Kidney glomerular epithelial cell (primary cell): ENCODE measurements around the gene AFF1.

ENCODE experiments used
- DNase-seq: peaks from one replicate; lab custom pipeline; 2025; lab: John Stamatoyannopoulos, UW

Gene AFF1, protein sequence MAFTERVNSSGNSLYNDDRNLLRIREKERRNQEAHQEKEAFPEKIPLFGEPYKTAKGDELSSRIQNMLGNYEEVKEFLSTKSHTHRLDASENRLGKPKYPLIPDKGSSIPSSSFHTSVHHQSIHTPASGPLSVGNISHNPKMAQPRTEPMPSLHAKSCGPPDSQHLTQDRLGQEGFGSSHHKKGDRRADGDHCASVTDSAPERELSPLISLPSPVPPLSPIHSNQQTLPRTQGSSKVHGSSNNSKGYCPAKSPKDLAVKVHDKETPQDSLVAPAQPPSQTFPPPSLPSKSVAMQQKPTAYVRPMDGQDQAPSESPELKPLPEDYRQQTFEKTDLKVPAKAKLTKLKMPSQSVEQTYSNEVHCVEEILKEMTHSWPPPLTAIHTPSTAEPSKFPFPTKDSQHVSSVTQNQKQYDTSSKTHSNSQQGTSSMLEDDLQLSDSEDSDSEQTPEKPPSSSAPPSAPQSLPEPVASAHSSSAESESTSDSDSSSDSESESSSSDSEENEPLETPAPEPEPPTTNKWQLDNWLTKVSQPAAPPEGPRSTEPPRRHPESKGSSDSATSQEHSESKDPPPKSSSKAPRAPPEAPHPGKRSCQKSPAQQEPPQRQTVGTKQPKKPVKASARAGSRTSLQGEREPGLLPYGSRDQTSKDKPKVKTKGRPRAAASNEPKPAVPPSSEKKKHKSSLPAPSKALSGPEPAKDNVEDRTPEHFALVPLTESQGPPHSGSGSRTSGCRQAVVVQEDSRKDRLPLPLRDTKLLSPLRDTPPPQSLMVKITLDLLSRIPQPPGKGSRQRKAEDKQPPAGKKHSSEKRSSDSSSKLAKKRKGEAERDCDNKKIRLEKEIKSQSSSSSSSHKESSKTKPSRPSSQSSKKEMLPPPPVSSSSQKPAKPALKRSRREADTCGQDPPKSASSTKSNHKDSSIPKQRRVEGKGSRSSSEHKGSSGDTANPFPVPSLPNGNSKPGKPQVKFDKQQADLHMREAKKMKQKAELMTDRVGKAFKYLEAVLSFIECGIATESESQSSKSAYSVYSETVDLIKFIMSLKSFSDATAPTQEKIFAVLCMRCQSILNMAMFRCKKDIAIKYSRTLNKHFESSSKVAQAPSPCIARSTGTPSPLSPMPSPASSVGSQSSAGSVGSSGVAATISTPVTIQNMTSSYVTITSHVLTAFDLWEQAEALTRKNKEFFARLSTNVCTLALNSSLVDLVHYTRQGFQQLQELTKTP

DNA sequence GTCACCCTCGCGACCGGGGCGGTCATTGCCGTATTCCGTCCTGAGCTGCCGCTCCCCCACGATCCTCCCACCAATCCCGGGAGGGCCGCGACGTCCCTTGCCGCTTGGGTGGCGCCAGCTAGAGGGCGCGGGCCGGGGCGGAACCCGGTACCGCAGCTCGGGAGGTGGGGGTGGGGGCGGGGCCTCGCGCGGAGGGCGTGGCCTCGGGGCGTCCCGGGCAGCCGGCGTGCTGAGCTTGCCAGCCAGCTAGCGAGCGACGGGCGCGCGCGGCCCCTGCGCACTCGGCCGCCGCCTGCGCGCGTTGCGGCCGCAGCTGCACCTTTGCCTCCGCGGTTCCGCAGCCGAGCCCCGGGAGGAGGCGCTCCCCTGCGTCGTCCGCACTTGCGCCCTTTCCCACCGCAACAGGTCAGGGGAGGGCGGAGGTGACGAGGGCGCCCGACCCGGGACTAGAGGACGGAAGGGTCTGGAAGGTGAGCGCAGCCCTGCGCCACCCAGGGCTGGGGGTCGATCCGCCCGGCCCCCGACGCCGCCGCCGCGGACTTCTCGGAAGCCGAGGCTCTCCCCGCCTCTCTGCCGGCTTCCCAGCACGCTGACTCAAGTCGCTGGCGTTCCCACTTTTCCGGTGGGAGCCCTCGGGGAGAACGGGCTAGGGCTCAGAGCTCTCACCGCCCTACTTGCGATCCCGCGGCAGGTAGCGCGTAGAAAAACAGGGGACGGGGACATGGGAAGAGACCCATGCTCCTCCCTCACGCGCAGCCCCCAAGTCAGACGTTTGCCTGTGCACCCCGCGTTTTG, at the start of gene AFF1:
AFF1 (plus strand) TSS at position 241 of the 795 bp plus-strand sequence. CDS start 13,523 bp downstream, outside the sequence.
- DNase-seq = peak; percentile 80

DNA sequence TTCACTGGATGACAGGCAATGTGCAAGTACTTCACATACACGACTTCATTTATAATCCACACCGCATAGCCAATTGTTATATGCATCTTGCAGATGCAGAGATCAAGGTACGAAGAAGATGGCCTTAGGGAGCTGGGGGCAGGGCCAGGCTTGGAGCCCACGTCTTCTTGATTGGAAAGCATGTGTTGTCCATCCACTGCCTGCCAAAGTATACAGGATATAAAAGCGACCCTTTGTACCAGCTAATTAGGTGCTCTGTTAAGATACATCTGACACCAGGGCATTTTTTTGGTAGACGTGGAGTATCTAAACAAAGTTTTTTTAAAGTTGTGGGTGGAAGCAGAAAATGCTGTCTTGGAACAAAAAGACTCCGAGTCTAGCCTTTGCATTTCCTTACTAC, 44.0 kb upstream of the AFF1 start:
- no peak for DNase-seq

DNA sequence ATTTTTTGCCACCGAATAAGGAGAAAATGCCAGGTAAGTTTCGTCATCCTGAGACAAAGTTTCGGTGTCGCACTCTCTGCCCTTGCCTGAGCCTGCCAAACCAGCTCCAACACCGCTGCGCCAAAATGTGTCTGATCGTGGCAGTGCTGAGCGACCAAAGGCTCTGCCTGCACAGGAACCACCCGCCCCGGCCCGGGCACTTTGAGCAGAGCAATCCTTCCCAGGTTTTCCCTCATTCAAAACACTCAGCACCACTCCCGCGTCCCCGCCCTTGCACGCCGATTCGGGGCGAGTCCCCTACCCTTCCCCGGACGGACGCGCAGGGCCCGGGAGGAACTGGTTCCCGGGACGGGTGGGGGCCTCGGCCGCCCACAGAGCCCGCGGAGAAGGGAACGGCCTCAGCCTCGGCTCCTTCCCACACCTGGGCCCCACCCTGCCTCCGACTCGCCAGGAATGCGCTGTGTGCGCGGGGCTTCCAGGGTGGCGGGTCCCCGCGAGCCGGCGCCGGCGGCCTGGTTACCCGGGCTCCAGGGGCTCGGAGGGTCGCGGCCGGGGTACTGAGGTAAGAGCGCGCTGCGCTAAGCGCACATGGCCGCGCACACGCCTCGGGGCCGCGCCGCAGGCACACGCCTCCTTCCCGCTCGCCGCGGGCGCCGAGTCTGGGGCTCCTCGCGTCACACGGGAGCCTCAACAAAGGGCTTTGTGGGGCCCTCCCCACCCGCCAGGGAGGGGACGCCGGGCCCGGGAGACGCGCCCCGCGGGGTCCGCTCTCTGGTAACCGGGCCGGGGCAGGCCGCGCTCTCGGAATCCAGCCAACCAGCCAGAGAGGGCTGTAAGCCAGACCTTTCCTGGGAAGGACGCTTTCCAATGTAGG, 42.8 kb upstream of the AFF1 start, which contains the start of gene C4orf36:
C4orf36 (minus strand) TSS at position 661 of the 874 bp plus-strand sequence. CDS start 902 bp downstream, outside the sequence.
- DNase-seq = peak; percentile 51

DNA sequence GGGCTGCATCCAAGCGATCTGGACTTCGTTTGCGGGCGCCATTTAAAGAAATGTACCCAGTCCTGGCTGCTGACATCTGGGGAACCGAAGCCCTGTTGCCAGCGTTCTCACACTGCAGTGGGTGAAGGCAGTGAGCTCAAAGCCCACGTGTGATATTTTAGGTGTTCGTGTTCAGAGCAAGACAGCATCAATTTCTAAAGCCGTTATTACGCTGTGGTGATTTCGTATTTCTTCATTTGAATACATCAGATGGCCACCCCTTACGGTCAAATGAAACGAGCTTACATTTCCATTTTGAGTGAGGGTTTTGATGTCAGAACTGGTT, 42.2 kb upstream of the AFF1 start:
- DNase-seq = no peak

DNA sequence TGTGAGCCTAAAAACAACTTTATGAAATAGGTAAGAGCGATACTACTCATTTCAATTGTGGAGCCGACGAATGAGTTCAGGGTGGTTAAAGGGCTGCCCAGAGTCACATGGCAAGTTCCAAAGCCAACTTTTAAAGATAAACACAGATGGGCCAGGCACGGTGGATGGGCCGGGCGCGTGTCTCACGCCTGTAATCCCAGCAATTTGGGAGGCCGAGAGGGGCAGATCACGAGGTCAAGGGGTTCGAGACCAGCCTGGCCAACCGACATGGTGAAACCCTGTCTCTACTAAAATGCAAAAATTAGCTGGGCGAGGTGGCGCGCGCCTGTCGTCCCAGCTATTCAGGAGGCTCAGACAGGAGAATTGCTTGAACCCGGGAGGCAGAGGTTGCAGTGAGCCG, 41.7 kb upstream of the AFF1 start:
- DNase-seq = no peak

DNA sequence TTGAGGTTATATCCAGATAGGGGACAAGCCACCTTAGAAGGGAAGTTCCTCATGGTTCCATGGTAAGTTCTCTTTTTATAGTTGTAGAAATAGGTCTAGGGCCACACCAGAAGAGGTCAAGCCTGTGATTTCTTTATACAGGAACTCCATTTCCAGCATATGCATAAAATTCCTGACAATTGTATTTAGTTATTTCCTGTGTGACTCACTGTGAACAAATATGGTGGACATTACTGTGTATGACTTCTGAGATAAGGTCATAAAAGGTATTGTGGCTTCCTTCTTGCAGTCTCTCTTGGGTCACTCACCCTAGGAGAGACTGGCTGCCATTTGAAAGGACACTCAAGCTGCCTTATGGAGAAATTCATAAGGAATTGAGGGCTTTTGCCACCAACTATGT, 40.4 kb upstream of the AFF1 start:
- no peak for DNase-seq

DNA sequence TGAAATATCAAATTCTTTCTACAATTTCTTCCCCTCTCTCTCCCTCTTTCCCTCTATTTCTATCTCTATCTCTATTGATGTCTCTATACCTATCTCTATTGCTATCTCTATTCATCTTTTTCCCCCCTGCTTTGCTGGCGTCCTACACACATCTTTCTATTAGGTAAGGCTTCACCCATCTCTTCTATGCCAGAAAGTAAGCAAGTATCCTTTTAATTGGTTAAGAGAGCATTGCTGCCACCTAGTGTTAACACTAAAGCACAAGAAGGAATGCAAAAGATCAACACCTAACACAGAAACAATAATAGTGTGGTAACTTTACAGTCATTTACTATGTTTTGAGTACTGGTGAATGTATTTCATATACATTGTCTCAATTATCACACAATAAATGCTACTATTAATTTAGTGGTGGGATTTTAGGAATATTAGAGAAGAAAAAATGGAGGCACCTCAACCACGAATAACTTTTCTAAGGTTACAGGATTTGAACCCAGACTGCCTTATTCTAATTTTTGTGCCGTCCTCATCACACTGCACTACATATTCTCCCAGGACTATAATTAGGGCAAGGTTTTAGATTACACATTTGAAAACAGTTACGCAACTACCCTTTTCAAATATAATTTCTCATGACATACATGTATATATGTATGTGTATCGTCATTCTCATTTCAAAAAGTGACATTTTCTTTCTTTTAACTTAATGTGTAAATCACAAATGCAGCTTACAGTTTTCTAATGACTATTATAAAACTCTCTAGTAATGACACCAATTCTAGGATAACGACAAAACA, 38.9 kb upstream of the AFF1 start:
- peak; percentile 77 for DNase-seq

DNA sequence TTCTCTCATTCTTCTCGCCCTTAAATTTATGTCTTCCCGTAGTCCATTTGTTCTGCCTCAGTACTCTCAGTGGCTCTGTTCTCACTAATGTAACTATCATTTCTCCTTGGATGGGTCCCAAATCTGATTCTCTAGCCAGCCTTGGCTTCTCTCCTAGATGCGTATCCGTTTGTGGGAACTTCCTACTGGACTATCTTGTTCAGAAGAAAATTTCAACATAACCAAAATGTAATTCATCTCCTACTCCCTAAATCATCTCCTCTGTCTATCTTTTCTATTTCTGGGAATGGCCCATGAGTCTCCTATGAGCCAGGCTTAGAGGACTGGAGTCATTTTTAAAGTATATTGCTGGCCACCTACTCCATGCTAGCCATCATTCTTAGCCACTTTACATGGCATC, 38.2 kb upstream of the AFF1 start:
- no peak for DNase-seq

DNA sequence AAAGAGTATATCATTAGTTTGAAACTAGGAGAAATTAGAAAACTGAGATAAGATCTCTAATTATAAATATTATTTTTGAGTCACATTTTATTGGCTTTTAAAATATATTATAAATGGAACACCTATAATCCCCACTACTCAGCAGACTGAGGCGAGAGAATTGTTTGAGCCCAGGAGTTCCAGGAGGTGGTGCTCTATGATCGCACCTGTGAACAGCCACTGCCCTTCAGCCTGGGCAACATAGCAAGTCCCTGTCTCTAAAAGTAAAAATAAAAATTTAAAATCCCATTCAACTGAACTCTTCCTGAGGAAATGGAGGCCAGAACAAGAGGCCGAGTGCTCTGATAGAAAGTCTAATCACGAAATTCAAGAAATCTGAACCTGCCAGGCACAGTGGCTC, 36.2 kb upstream of the AFF1 start:
- no peak for DNase-seq

DNA sequence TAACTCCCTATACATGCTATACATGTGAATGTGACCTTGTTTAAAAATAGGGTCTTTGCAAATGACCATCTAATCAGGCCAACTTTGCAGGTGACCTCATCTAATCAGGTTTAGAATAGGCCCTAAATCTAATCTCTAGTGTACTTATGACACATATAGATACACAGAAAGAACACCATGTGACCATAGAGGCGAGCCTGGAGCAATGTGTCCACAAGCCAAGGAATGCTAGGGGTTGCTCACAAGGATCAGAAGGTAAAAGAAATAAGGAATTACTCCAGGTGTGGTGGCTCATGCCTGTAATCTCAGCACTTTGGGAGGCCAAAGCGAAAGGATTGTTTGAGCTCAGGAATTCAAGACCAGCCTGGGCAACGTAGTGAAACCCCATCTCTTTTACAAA, 32.9 kb upstream of the AFF1 start:
- no peak for DNase-seq

DNA sequence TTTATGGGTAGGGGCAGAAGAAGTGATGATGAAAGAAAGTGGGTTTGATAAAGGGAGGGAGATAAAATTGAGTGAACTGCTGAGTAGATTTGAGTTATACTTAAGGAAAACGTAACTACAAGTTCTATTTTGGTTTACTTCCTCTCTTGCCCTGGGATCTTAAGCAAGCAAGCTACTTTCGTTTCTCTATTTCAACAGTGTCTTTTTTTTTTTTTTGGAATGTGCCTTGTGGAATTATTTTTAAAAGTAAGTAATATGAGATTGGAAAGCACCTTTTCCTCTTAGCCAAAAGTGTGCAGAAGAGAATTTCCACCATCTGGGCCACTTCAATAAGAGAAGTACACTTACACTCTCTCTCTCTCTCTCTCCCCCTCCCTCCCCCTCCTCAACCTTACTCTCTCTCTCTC, 26.6 kb upstream of the AFF1 start:
- no peak for DNase-seq

DNA sequence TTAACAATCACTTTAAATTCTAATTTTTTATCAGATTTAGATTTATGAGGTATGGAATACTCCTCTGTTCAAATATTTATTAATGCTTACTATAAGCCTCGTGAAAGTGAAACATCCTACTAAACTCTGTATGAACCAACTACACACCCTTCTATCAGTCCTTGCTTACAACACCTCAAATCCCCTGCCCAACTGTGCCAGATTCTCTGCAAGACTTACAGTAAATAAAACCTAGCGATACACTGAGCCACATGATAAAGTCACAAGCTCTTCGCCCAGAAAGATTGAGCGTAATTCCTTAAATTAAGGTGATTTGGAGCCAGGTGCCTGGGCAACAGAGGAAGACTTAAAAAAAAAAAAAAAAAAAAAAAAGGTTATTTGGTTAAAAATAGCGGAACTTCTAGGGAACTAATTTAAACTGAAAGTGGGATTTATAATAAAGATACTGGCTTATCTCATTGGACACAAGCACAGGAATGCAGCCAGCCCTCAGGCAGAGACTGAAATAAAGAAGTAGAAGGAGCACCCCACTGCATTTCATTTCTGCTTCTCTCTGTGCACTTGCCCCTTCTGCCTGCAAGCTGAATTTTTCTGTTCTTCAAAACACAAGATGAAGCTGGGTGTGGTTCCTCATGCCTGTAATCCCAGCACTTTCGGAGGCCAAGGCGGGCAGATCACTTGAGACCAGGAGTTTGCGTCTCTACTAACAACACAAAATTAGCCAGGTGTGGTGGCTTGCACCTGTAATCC, 25.1 kb upstream of the AFF1 start:
- no peak for DNase-seq

DNA sequence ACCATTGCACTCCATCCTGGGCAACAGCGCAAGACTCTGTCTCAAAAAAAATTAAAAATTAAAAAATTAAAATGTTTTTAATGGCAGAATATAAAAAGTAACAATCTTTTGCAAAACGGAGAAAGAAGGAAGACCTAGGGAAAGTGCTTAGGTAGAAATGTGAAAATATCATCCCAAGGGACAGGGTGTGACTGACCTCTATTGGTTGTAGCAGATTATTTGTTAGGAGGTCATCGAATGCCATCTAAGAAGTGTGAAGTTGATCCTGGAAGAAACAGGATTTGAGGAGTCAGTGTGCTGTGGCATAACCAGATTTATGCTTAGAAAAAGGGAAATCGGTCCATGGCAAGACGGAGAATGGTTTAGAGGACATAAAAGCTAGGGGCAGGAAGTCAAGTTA, 24.4 kb upstream of the AFF1 start:
- no peak for DNase-seq

DNA sequence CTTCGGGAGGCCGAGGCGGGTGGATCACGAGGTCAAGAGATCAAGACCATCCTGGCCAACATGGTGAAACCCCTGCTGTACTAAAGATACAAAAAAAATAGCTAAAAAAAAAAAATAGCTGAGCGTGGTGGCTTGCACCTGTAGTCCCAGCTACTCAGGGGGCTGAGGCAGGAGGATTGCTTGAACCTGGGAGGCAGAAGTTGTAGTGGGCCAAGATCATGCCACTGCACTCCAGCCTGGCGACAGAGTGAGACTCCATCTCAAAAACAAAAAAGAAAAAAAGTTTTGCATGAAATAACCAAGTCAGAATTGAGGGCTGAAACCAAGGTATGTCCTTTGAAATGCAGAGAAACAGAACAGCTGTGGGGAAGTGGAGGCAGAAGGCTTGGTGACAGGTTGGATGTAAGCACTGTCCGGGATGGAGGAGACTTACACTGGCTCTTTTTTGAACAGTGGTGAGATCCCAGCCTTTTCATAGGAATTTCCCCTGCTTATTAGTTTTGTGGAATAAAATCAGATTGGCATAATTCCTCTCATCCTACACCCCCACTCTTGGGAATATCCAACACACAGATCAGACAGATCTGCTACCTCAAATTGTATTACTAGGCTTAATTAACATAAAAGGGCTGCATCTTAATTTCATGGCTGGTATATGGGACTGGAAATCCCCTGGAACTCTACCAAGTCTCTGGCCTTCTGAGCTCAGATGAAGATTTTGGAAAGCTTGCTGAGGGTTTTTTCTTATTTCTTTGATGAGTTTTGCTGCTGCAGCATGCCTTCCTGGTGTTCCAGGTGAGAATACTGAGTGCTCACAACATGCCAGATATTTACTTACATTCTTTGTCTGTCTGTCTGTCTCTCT, 23.8 kb upstream of the AFF1 start:
- DNase-seq = no peak

DNA sequence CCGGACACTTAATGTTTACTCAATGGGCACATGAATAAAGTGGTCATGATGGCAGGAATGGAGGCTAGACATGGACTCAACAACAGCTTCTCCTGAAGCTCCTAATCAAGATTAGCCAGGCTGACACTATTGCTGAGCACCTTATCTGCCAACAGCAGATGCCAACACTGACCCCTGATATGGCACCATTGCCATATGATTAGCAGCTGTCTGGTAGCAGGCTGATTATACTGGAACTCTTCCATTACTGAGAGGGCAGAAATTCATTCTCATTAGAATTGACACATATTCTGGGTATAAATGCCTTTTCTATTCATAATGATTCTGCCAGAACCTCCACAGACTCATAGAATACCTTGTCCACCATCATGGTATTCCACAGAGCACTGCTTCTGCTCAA, 18.4 kb upstream of the AFF1 start:
- no peak for DNase-seq

DNA sequence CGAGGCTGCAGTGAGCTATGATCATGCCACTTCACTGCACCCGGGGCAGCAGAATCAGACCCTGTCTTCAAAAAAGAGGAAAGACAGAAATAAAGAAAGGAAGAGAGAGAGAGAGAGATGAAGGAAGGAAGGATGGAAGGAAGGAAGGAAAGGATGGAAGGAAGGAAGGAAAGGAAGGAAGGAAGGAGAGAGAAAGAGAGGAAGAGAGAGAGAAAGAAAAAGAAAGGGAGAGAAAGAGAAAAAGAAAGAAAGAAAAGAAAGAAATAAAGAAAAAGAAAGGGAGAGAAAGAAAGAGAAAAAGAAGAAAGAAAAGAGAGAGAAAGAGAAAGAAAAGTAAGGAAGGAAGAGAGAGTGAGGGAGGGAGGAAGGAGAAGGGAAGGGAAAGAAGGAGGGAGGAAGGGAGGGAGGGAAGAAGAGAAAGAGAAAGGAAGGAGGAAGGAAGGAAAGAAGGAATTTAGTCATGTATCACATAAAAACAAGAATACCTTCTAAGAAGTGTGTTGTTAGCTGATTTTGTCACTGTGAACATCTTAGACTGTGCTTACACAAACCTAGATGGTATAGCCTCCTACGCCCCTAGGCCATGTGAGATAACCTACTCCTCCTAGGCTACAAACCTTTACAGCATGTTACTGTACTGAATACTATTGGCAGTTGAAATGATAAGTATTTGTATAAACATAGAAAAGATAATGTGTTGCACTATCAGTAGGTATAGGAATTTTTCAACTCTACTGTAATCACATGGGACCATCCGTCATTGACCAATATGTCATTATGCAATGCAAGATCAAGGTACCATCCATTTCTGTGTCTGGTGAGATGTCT, 17.4 kb upstream of the AFF1 start:
- no peak for DNase-seq

DNA sequence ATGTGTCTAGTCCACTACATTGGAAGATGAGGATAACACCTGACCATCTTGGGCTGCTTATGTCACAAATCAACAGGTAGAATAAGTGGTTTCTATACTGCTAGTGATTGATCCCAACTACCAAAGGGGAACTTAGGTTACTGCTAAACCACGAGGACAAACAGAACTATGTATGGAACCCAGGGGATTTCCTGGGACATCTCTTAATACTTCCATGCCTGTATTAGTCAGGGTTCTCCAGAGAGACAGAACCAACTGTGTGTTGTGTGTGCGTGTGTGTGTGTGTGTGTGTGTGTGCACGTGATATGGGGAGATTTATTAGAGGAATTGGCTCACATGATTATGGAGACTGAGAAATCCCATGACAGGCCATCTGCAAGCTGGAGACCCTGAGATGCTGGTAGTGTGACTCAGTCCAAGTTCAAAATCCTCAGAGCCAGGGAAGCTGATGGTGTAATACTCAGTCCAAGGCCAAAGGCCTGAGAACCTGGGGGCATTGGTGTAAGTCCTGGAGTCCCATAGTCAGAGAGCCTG, 16.2 kb upstream of the AFF1 start:
- DNase-seq = no peak
